ENCODE results near the gene THY1.

THY1 gene

DNA sequence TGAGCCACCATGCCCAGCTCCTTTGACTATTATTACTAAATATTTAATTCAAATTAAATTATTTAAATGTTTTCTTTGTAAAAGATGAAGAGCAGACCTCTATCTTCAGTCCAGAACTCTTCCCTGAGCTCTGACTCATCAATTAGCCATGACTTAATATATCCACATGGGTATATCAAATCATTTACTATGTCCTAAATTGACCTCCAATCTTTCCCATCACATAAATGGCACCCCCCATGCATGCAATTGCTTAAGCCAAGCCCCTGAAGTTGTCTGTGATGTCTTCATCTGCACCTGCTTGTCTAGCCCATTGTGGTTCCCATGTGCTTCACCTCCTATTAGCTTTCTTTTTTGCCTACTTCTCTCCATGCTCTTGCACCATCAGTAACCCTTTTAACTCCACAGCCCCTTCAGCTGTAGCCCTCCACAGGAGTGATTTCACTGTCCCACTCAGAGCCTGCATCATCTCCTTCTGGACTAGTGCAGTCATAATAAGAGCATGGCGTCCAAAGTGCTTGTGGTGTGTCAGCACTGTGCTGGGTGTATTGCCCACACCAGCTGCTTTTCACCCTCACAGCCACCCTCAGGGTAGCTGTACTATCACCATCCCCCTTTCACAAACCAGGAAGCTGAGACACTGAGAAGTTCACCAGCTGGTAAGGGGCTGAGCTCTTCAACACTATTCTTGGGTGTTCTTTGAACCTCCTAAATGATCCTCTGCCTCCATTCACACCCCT, 11.8 kb upstream of the THY1 start:
- no peak for DNase-seq (ENCODE audit: low read depth)
- H3K4me3 ChIP-seq (ENCODE audit: low read depth, low read length), result no peak overlapping the region
- TF ChIP-seq, protein P1, sequence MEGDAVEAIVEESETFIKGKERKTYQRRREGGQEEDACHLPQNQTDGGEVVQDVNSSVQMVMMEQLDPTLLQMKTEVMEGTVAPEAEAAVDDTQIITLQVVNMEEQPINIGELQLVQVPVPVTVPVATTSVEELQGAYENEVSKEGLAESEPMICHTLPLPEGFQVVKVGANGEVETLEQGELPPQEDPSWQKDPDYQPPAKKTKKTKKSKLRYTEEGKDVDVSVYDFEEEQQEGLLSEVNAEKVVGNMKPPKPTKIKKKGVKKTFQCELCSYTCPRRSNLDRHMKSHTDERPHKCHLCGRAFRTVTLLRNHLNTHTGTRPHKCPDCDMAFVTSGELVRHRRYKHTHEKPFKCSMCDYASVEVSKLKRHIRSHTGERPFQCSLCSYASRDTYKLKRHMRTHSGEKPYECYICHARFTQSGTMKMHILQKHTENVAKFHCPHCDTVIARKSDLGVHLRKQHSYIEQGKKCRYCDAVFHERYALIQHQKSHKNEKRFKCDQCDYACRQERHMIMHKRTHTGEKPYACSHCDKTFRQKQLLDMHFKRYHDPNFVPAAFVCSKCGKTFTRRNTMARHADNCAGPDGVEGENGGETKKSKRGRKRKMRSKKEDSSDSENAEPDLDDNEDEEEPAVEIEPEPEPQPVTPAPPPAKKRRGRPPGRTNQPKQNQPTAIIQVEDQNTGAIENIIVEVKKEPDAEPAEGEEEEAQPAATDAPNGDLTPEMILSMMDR (conservative IDR thresholded peaks at IDR 0.05; ENCODE audit: low read depth, low read length), result no peak

DNA sequence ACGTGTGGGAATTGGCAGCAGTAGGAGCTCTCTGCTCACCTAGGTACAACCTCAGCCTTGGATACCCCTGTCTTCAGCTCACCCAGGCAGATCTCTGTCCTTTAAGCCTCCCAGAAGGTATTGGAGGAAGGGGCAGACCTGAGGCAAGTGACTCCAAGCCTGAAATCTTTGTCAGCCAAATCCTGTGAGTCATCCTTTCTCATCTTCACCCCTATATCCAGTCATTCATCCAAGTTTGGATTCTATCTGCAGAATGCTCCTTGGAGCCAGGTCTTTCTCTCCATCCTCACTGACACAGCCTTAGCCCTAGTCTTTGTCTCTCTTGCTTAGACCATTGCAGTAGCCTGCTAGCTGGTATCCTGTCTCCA, 10.4 kb upstream of the THY1 start:
- TF ChIP-seq, protein P1 (conservative IDR thresholded peaks at IDR 0.05; ENCODE audit: low read depth, low read length), result no peak
- H3K4me3 ChIP-seq (ENCODE audit: low read depth, low read length), result no peak overlapping the region
- DNase-seq (ENCODE audit: low read depth), result no peak

DNA sequence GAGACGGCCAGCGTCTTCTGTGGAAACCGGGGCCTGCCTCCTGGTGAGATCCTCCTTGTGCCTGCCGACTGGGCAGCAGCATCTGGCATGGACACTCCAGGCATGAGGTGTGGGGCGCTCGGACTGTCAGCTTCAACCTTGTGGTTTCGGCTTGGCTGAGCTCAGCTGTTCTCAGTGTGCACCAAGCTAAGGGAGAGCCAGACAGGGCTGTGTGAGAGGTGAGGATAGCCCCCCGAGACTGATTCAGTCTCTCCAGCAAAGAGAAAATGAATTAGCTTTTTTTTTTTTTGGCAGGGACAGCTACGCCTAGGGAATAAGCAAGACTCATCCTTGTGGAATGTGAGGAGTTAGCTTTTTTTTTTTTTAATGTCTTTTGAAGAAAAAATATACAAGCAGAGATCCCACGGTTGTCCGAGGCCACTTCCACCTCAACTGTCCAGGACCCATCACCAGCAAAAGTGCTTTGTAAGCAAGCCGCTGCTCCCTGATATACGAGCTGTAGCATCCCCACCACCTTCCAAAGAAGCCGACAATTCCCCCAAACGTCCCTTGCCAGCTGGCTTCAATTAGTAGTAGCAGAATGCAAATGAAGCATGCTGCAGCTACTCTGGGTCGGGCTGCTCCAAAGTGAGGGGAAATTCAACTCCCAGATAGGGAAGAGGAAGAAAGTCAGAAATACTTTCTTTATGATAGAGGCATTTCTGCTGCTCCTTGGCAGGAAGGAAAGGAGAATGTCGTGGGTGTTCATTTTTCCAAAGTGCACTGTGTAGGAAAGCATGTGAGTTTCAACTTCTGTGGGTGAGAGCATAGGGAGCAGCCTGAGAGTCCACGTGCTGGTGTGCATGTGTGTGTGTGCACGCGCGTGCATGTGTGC, 9.7 kb upstream of the THY1 start:
- peak; percentile 71 for DNase-seq (ENCODE audit: low read depth)
- TF ChIP-seq, protein P1 (conservative IDR thresholded peaks at IDR 0.05; ENCODE audit: low read depth, low read length), result no peak
- H3K4me3 ChIP-seq (ENCODE audit: low read depth, low read length), result peak overlapping the region; percentile 11

- TF ChIP-seq, protein P1 (conservative IDR thresholded peaks at IDR 0.05; ENCODE audit: low read depth, low read length), result no peak
- no peak overlapping the region for H3K4me3 ChIP-seq (ENCODE audit: low read depth, low read length)
- no peak for DNase-seq (ENCODE audit: low read depth)
Observed at GRCh38 chr11:119431523-119431922, 8.6 kb upstream of the THY1 start.

DNA sequence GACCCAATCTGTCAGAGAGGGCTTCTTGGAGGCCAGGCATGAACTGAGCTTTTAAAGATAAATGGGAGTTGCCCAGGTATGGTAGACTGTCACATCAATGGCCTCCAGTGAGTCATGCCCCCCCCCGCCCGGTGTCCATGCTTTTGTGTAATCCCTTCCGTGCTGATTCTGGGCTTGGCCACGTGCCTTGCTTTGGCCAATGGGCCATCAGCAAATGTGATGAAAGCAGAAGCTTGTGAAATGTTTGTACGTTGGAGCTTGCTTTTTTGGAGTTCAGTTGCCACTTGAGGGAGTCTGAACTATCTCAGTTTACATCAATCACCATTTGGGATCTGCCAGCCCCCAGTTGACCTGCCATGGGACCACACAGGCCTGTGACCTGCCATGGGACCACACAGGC, 4.3 kb upstream of the THY1 start:
- no peak for DNase-seq (ENCODE audit: low read depth)
- TF ChIP-seq, protein P1 (conservative IDR thresholded peaks at IDR 0.05; ENCODE audit: low read depth, low read length), result no peak
- no peak overlapping the region for H3K4me3 ChIP-seq (ENCODE audit: low read depth, low read length)

- no peak overlapping the region for H3K4me3 ChIP-seq (ENCODE audit: low read depth, low read length)
- TF ChIP-seq, protein P1 (conservative IDR thresholded peaks at IDR 0.05; ENCODE audit: low read depth, low read length), result no peak
- DNase-seq (ENCODE audit: low read depth), result no peak
Observed at GRCh38 chr11:119426142-119426541, 3.2 kb upstream of the THY1 start.
